Fibroblast of gingiva (primary cell): Measurements from ENCODE around the gene UTP4.
A peak's percentile ranks its signal among the peaks of the same experiment; 100 is the strongest.
"Not testable (repeated sequence)": the region's sequence is repeated elsewhere in the genome, so short reads cannot be mapped to it uniquely, and the experiment has no call there.

Experiments
- DNase-seq: peaks from one replicate; pipeline ENCODE4 v3.0.0-alpha.2; 2011; ENCODE audit warnings: low read depth

Gene UTP4

DNA sequence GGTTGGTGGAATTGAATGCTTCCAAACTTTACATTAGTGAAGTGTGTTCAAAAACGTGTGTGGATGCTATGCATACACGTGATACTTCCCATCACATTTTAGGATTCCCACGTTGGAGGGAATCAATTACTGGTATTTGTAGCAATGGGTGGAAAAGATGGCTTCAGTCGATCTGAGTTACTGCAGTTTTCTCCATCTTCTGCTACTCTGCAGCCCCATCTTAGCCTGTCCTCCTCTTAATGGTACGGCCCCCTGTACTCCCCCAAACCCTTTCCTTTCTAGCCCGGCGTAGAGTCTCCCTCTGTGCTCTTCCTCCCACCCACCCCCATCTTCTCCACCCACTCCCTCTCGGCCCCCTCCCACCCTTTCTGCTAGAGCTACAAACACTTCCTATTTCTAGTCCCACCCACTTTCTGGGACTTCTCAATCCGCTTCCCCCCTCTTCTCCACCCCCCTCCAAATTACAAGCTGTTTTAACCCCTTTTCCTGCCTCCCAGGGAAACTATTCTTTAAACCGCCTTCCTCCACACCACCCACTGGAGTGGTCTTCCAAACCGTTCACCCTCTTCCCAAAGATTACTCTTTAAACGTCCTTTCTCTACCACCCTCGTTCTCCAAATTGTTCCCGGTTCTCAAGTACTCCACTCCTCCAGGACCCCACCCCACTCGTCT is 1.1 kb upstream of the UTP4 start:
- DNase-seq: no peak

DNA sequence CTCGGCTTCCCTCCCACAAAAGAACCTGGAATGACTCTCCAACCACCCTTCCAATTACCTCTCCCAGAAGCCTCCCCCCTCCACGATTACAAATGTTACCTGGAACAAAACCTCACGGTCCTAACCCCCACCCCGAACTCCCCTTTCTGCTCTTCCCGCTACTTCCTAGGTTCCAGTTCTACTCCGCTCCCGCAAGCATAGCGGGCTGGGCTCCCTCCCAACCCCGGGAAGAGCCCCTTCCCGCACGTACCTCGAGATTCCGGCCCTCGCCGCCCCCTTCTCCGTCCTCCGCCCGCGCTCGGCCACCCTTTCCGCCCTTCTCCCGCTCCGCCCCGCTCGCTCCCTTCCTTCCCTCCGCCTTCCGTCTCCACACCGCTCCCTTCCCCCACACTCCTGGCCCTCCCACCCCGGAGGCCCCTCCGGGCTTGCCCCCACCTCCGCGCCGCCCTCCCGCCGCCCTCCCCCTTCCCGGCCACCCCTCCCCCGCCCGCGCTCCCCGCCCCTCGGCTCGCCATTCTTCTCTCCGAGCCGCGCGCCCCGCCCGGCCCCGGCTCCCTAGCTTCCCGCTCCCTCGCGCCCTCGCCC is 518 bp upstream of the UTP4 start:
- DNase-seq: peak; percentile 83

DNA sequence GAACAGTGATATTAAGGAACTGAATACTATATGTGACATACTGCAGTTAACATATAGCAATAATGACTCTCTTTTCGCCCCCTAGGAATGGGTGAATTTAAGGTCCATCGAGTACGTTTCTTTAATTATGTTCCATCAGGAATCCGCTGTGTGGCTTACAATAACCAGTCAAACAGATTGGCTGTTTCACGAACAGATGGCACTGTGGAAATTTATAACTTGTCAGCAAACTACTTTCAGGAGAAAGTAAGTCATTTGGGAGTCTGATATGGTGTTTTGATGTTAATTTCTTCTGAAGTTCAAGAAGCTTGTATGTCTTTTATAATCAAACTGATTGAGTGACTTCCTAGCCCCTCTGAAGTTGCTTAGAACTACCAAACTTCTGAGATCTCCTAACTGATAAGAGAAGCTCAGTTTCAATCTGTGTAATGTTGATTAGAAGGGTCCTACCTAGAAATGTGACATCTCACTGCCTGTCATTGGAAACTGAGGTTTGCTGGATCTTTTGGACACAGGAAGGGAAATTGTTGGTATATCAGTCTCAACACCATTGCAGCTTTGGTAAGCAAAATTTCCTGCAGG is 1.0 kb downstream of the UTP4 start:
- DNase-seq: no peak

DNA sequence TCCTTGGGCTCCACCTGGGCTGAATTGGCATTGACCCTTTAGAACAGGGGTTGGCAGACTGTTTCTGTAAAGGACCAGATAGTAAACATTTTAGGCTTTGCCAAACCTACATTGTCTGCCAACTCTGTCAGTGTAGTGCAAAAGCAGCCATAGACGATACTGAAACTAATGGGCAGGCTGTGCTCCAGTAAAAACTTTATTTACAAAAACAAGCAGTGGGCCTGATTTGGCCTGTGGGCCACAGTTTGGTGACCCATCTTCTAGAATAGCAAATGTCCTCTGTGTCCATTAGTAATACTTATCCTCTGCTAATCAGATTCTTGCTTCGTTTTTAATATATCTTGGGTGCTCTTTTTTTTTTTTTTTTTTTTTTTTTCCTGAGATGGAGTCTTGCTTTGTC is 6.2 kb downstream of the UTP4 start:
- DNase-seq: no peak

DNA sequence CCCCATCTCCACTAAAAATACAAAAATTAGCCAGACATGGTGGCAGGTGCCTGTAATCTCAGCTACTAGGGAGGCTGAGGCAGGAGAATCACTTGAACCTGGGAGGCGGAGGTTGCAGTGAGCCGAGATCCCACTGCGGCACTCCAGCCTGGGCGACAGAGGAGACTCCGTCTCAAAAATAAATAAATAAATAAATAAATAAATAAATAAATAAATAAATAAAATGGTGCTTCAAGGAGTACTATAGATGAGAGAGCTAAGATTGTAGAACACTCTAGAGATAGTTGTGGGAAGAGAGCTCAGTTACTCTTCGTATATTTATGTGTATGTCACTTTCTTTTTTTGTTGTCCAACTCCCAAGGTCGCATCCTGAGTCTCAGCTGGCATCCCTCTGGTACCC is 7.0 kb downstream of the UTP4 start:
- not testable (repeated sequence) for DNase-seq

DNA sequence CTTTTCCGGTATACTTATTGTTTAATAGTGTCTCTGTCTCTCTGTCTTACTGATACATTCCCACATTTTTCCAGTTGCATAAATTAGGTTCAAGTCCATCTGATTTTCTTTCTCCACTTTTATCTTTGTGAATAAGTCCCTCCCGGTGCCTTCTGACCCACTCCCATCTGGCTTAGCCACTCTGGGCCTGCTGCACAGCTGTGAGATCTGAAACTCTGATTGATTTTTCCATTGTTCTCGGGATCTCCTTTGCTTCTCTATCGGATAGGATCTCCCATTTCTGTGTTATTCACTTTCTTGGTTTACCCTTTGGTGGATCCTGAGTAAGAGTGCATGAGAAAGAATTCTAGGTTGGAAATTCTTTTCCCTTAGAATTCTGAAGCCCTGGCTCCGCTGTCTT is 8.6 kb downstream of the UTP4 start:
- no peak for DNase-seq

DNA sequence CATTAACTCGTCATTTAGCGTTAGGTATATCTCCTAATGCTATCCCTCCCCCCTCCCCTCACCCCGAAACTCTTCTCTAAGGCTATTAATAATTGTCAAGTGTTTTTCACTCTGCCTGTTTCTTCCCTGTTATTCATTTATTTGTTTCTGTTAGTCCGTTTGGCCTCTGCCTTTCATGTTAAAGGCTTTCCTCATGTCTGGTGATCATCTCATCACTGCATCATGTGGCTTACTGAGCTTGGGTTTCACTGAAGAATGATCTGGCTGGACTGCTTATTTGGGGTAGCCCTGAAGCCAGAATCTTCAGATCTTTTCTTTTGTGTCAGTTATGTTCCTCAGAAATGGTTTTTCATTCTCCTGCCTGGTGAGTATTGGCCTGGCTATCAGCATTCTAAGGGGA is 9.5 kb downstream of the UTP4 start:
- no peak for DNase-seq

DNA sequence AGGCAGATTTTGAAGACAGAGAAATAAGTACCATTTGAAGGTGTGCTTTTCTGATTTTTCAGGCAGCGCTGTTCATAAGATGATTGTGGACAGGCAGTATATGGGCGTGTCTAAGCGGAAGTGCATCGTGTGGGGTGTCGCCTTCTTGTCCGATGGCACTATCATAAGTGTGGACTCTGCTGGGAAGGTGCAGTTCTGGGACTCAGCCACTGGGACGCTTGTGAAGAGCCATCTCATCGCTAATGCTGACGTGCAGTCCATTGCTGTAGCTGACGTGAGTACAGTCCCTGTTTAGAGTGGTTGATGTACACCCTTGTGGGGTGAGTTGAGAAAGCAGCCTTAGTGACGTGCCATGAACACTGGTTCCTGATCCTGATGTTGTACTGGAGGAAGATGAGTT is 10.7 kb downstream of the UTP4 start:
- no peak for DNase-seq

DNA sequence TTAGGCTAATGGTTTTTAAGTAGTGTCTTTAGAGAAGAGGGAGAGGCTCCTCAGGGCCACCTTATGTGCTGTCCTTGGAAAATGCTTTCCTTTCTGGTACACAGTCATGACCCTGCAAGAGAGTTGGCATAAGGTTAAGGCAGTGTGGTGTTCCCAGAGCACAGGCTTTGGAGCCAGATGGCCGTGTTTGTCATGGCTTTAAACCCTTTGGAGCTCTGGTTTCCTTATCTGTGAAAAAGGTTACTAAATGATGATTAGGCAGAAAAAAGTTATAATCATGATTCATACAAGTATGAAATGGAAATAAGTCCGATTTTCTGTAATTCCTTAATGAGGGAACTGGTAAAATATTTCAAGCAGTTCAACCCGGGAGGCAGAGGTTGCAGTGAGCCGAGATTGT is 13.2 kb downstream of the UTP4 start:
- peak; percentile 42 for DNase-seq

DNA sequence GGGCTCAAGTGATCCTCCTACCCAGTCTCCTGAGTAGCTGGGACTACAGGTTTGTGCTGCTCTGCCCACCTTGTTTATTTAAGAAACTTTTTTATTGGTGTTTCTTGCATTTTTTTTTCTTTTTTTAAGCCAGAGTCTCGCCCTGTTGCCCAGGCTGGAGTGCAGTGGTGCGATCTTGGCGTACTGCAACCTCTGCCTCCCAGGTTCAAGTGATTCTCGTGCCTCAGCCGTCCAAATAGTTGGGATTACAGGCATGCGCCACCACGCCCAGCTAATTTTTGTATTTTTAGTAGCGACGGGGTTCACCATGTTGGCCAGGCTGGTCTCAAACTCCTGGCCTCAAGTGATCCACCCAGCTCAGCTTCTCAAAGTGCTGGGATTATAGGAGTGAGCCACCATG is 17.2 kb downstream of the UTP4 start:
- DNase-seq: not testable (repeated sequence)

DNA sequence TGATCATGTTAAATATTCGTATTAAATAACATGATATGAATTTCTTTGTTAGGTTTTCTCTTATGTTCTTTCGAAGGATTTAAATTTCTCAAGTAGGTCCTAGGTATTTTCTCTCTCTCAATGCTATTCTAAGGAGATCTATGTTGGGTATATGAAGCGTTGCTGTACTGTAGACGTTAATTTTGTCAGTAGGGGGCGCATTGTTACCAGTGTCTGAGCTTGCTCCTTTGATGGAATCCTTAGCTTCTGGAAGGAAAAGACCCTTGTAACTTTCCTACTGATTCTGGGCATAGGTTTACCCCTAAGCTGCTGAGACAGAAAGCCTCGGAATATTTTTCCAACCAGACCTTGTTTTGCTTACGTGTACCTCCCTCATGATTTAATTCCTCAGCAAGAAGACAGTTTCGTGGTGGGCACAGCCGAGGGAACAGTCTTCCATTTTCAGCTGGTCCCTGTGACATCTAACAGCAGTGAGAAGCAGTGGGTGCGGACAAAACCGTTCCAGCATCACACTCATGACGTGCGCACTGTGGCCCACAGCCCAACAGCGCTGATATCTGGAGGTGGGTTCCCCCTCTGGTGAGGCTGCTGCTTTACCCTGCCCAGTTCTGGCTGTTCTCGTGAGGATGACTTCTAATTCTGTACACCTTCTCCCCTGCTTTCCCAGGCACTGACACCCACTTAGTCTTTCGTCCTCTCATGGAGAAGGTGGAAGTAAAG is 17.9 kb downstream of the UTP4 start:
- DNase-seq: peak; percentile 68

DNA sequence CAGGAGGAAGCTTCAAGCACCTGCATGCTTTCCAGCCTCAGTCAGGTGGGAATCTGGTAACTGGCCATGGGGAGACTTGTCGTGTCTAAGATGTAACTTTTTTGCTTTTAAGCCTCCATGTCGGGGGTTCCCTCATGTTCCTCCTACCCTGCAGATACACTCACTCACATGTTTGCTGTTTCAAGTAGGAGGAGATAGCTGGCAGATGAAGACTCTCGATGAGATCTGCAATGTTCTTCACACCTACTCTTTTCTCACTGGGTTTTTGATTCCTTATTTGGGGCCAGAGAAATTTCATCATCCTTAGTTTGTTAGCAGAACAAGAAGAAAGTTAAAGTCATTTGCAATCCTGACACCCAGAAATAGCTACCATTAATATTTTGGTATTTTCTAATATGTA is 24.7 kb downstream of the UTP4 start:
- no peak for DNase-seq

DNA sequence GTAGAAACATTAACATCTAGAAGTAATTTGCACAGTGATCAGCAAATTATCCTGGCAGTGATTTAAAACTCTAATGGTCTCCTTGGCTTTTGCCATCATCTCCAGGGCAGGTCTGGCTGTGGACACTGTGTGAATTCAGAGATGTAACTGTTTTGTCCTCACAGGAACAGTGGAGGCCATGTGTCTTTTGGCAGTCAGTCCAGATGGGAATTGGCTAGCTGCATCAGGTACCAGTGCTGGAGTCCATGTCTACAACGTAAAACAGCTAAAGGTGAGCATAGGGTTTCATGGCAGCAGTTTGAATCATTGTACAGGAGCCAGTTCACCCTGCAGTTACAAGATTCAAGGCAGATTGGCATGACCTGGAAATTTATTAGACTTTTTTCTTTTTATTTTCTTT is 27.7 kb downstream of the UTP4 start:
- no peak for DNase-seq

DNA sequence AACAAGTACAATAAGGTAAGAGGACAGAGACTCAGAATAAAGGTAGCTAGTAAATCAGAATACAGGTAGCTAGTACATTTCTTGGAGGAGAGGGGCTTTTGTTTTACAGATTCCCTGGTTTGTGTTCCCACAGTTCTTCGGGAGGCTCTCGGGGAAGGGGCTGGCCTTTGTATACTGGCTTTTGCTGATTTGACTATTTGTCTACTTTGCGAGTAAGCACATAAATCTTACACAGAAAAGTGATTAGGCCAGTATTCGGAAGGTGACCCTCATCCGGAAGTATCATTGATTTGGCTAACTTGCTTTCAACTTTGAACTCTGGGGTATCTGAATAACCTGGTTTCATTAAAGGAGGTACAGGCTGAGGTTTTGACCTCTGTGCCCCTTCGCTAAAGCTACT is 33.1 kb downstream of the UTP4 start:
- no peak for DNase-seq

DNA sequence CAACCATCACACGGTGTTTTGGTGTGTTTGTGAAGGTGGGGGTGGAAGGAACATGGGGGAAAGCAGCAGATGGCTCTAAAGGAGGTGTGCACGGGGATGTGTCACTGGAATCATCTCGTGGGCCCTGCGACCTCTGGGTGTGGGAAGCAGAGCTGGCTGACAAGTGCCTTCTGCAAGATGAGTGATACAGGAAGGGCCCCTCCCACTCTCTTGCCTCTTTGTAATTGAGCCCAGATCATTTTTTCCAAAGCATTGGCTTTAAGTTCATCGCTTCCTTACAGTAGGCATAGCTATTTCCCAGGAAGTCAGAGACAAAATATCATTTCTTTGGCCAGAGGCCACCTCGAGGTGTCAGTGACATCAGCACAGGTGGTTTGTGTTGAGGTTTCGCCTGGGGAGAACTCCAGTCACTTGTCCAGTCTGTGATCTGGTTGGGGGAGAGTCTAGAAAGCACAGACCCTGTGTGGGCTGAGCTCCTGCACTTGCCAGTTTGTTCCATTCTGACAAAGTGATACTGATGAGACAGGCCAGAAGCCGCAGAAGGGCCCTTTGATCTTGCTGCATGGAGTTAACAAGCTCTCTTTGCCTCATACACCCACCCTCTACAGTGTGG is 33.9 kb downstream of the UTP4 start:
- no peak for DNase-seq

DNA sequence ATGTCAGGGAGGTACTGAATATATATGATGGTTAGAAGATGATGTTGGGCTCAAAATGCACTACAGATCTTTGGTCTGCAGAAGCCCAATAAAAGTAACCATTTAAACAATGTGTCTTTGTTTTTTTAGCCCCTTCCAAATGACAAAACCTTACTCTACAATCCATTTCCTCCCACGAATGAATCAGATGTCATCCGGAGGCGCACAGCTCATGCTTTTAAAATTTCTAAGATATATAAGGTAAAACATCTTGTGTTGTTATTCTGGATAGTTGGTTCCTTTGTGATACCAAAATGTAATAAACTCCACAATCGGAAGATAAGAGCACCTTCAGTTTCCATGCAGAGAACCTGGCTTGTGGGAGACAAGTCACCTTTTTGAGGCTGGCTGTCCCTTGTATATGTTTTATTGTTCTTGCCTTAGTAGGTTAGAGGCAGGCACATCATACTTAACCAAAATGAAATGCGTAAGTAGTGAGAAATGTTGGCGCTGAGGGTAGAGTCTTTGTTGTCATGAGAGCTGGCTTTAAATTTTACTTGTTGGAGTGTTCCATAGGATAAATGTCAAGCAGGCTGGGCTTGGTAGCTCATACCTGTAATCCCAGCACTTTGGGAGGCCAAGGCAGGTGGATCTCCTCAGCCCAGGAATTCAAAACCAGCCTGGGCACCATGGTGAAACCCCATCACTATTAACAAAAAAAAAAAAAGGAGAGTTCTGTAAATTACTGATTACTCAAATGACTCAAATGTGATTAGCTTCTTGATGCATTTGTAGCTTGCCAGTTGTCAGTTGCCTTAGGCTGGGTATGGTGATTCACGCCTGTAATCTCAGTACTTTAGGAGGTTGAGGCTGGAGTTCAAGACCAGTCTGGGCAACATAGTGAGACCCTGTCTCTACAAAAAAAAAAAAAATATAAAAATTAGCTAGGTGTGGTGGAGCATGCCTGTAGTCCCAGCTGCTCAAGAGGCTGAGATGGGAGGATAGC is 34.8 kb downstream of the UTP4 start:
- DNase-seq: no peak

DNA sequence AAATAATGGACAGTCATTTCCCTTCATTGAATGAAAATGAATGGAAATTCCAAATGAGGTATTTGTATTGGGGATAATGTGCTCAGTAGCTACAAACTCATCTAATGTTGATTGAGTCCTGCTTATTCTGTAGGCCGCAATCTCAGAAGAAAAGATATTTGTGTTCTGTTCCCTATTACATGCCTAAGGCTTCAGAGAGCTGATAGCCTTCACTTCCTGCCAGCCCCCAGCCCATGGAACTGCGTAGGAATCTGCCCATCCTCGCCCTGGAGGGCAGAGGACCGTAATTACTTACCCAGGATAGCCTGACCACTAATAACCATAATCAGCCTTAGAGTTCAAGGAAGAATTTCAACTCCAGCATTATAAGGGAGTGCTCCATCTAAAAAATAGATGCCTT is 36.6 kb downstream of the UTP4 start:
- no peak for DNase-seq

DNA sequence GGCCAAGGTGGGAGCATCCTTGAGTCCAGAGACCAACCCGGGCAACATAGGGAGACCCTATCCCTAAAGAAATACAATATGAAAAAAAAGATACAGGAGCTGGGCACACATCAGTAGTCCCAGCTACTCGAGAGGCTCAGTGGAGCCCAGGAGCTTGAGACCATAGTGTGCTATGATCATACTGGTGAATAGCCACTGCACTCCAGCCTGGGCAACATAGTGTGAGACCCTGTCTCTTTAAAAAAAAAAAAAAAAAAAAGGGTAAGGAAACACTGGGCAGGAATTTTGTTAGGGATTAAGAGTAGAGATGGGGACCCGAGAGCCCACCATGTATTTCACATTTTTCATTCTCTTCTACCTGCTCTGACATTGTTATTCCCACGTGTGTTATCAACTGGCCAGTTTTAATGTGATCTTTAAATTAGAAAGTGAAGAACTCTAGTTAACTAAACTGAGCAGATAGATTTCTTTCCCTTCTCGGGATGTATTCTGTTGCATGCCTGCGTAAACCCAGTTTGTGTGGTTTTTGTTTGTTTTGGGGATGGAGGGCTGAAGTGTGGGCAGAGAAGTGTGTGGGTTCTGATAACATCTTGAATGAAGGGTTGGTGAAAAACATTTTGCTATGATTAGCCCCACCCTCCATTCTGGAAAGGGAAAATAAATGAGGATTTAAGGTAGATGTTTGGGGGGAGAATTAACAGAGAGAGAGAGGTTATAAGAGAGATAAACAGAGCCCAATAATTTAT is 37.3 kb downstream of the UTP4 start:
- DNase-seq: no peak

DNA sequence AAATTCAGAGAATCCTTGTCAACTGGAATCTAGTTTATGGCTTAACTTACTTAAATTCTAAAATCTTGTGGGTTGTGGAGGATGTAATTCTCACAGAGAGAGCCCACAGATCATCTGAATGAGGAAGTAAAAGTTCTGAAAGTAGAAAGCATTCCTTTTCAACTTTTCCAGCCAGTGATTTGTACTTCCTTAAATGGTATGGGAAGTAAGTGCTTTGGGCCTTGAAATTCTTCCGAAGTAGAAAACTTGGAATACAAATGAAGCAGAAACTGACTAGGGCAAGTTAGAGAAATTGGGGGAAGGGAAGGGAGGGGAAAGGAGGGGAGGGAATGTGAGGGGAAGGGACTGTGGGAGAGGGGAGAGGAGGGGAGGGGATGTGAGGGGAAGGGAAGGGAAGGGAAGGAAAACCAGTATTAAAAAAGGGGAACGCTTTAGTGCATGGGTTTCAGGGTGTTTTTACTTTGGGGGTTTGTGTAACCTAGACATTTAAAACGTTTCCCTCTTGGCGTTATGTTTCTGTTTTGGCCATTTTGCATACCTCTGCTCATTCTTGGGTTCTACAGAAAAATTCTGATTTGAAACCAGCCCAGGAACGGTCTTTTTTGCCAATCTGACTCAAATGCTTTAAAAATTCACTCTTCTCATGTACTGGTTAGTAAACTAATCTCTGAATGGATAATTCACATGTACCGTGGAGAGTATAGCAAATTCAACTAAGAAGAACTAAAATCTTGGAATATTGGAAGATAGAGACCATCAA is 39.1 kb downstream of the UTP4 start:
- peak; percentile 57 for DNase-seq
